GM12891 (cell line): Measurements from ENCODE around the gene ATP5F1A.
"Not testable (repeated sequence)": the region's sequence is repeated elsewhere in the genome, so short reads cannot be mapped to it uniquely, and the experiment has no call there.

ENCODE experiments used
- POLR2A ChIP-seq: IDR thresholded peaks from 2 replicates; pipeline ENCODE4 v1.6.1; 2011; ENCODE audit warnings: low read depth, low read length, control low read depth
- POLR2AphosphoS5 ChIP-seq: IDR thresholded peaks from 2 replicates; pipeline ENCODE4 v1.6.1; 2011; ENCODE audit warnings: low read depth, low read length, control low read depth
- POU2F2 ChIP-seq: IDR thresholded peaks from 2 replicates; pipeline ENCODE4 v1.6.1; 2011; ENCODE audit warnings: low read depth, mild to moderate bottlenecking, control low read depth, low read length, moderate library complexity
- SPI1 ChIP-seq: IDR thresholded peaks from 2 replicates; pipeline ENCODE4 v1.6.1; 2011; ENCODE audit warnings: low read depth, low read length, control low read depth
- TAF1 ChIP-seq: IDR thresholded peaks from 2 replicates; pipeline ENCODE4 v1.6.1; 2011; ENCODE audit warnings: low read depth, low read length, control low read depth

- TF ChIP-seq POLR2A, SPI1, POU2F2, POLR2AphosphoS5, TAF1: not testable (repeated sequence)
These were observed 28.5 kb upstream of the ATP5F1A start for GRCh38 chr18:46126625-46127024.
